SK-N-SH (cell line): ENCODE data around the gene GNPDA2.

Experiments used
- GABPA ChIP-seq: IDR thresholded peaks from 2 replicates; pipeline ENCODE4 v1.4.0; 2012; ENCODE audit warnings: low read depth, mild to moderate bottlenecking
- RAD21 ChIP-seq: IDR thresholded peaks from 2 replicates; pipeline ENCODE4 v1.6.1; 2012; ENCODE audit warnings: mild to moderate bottlenecking, low read length

DNA sequence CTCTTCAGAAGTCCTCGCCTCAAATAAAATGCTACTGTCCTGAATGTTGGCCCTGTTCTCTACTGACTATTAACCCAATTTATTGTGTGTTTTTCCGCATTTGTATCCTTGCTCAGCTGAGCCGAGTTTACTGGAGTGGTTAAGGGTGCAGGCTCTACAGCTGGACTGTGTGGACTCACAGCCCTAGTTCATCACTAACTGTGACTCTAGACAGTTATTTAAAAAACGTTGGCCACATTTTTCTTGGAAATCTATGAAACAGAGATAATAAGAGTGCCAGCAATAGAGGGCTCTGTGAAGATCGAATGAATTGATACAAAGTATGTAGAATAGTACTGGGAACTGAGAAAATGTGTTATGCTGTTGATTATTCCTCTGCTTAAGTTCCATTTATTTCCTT lies 51.0 kb downstream of the GNPDA2 start:
- TF ChIP-seq GABPA (no peak), RAD21 (no peak)
